Body of pancreas (tissue), 4 donors: Measurements from ENCODE around the gene KLK6. TPM values are rescaled to one million over a fixed set of nuclear protein-coding genes. Genes with fewer than 3 reads are reported as not detected.

Source experiments
- ATAC-seq: fragments of 150-250 bp; one replicate; pipeline ENCODE4 v1.9.1; 2016
- DNase-seq, 4 donors: peaks; one replicate each; pipeline ENCODE4 v3.0.0-alpha.2; 2019
- H3K27ac ChIP-seq, 4 donors: fragments of 200-600 bp; sonication (generic); 1 replicate in 3 of 4; 2 replicates in 1 of 4; pipeline versions ENCODE4 v1.5.1 to v1.6.1; 2016 to 2019; ENCODE audit warnings: mild to moderate bottlenecking in 1 of 4, mixed read lengths in 1 of 4, moderate library complexity in 1 of 4
- H3K27me3 ChIP-seq, 2 donors: fragments of 200-600 bp; sonication (generic); one replicate each; pipeline ENCODE4 v1.6.0; 2016; ENCODE audit warnings: mild to moderate bottlenecking in 1 of 2
- H3K36me3 ChIP-seq, 2 donors: fragments of 200-600 bp; sonication (generic); replicated peaks in 1 of 2; 2 replicates each; pipeline ENCODE4 v1.5.1; 2016; ENCODE audit warnings: low read depth in 2 of 2; ENCODE audit not compliant: insufficient read depth in 1 of 2
- H3K4me1 ChIP-seq: fragments of 200-600 bp; sonication (generic); one replicate; pipeline ENCODE4 v1.6.0; 2016
- H3K4me3 ChIP-seq, 2 donors: fragments of 200-600 bp; sonication (generic); 1 replicate in 1 of 2; 2 replicates in 1 of 2; pipeline ENCODE4 v1.5.1; 2016 to 2019
- H3K9me3 ChIP-seq, 3 donors: fragments of 200-600 bp; sonication (generic); 1 replicate in 2 of 3; 2 replicates in 1 of 3; pipeline ENCODE4 v1.5.1; 2016
- CTCF ChIP-seq, 7 experiments: fragments of 450-650 bp in 4 of 7; fragments of 200-600 bp in 3 of 7; sonication (generic) in 3 of 7; IDR thresholded peaks; one replicate each; pipeline ENCODE4 v1.5.1; 2016 to 2019; ENCODE audit warnings: antibody characterized with exemption in 7 of 7
- POLR2A ChIP-seq, 3 donors: fragments of 450-650 bp; IDR thresholded peaks; one replicate each; pipeline ENCODE4 v1.6.1; 2016; ENCODE audit warnings: antibody characterized with exemption in 3 of 3, mild to moderate bottlenecking in 2 of 3
- WGBS, 2 donors: methylation state at CpG; one replicate each; pipeline ENCODE4 v1.1.5; 2017; 5-methylcytosine and 5-hydroxymethylcytosine counted together
- intact Hi-C: fragments of 100-400 bp; cut with DNase I; formaldehyde crosslinking; loops from one replicate; pipeline ENCODE4 v1.15.1; 2023
- total RNA-seq, 2 donors: library from RNA; depleted of rRNA; stranded (reverse); fragments of >200 nt; gene quantifications; one replicate each; pipeline ENCODE4 v1.1.0, GENCODE V29; 2016

Gene KLK6
- total RNA-seq, 2 donors from 2014 or later: not detected

- Histone ChIP-seq H3K27ac (no peak overlapping the region), H3K4me3 (no peak overlapping the region), H3K27me3 (no peaks in the 10 kb centered on the region), H3K9me3 (no peaks in the 10 kb centered on the region), H3K36me3 (no peaks in the 10 kb centered on the region), H3K4me1 (no peaks in the 10 kb centered on the region)
- WGBS, 2 donors: 45 to 52% methylated on average over 11 of the region's 11 CpGs
- DNase-seq: no peak
- ATAC-seq: no peak
- TF ChIP-seq CTCF (IDR thresholded peaks at IDR 0.05) (no peak), POLR2A (IDR thresholded peaks at IDR 0.05) (no peak)
- intact Hi-C loops: no loop called here
These were observed 12.3 kb upstream of the KLK6 start for GRCh38 chr19:50981587-50982146.

GRCh38 chr19:50980208-50980607 is 10.8 kb upstream of the KLK6 start:
- intact Hi-C loops: no loop called here
- DNase-seq: no peak
- no peak overlapping the region for H3K27ac ChIP-seq
- no peaks in the 10 kb centered on the region for H3K36me3 ChIP-seq
- no peak overlapping the region for H3K4me3 ChIP-seq
- TF ChIP-seq POLR2A (IDR thresholded peaks at IDR 0.05) (no peak), CTCF (IDR thresholded peaks at IDR 0.05) (no peak)
- no peaks in the 10 kb centered on the region for H3K4me1 ChIP-seq
- H3K9me3 ChIP-seq: no peaks in the 10 kb centered on the region
- no peaks in the 10 kb centered on the region for H3K27me3 ChIP-seq
- 43 to 46% methylated on average over 8 to 13 of the region's 13 CpGs for WGBS, 2 donors
- no peak for ATAC-seq

- H3K27ac ChIP-seq: no peak overlapping the region
- H3K4me3 ChIP-seq: no peak overlapping the region
- DNase-seq (no peak), ATAC-seq (no peak)
- H3K4me1 ChIP-seq: no peaks in the 10 kb centered on the region
- no peak for TF ChIP-seq CTCF (IDR thresholded peaks at IDR 0.05)
- TF ChIP-seq POLR2A (IDR thresholded peaks at IDR 0.05): no peak
- intact Hi-C loops: no loop called here
- no peaks in the 10 kb centered on the region for H3K27me3 ChIP-seq
- H3K36me3 ChIP-seq: no peaks in the 10 kb centered on the region
- 32 to 39% methylated on average over 6 to 8 of the region's 8 CpGs for WGBS, 2 donors
- H3K9me3 ChIP-seq: no peaks in the 10 kb centered on the region
These were observed 10.4 kb upstream of the KLK6 start for GRCh38 chr19:50979758-50980157.

GRCh38 chr19:50978772-50979390 is 9.5 kb upstream of the KLK6 start:
- intact Hi-C loops: no loop called here
- no peak for ATAC-seq
- no peak for DNase-seq

More at GRCh38 chr19:50978772-50979390, 9.5 kb upstream of the KLK6 start:
- WGBS, 2 donors: 58 to 66% methylated on average over 5 of the region's 5 CpGs
- Histone ChIP-seq H3K27ac (no peak overlapping the region), H3K9me3 (no peaks in the 10 kb centered on the region), H3K4me3 (no peak overlapping the region), H3K36me3 (no peaks in the 10 kb centered on the region), H3K4me1 (no peaks in the 10 kb centered on the region), H3K27me3 (no peaks in the 10 kb centered on the region)
- TF ChIP-seq POLR2A (IDR thresholded peaks at IDR 0.05) (no peak), CTCF (IDR thresholded peaks at IDR 0.05) (no peak)
